HG03064 (cell line): ENCODE results near the gene CD36.

Source experiments
- ATAC-seq: cut with Tn5 transposase; IDR thresholded peaks from one replicate; pipeline ENCODE4 v1.9.1; 2021; ENCODE audit warnings: low read depth; ENCODE audit not compliant: unreplicated experiment

The CD36 gene

DNA sequence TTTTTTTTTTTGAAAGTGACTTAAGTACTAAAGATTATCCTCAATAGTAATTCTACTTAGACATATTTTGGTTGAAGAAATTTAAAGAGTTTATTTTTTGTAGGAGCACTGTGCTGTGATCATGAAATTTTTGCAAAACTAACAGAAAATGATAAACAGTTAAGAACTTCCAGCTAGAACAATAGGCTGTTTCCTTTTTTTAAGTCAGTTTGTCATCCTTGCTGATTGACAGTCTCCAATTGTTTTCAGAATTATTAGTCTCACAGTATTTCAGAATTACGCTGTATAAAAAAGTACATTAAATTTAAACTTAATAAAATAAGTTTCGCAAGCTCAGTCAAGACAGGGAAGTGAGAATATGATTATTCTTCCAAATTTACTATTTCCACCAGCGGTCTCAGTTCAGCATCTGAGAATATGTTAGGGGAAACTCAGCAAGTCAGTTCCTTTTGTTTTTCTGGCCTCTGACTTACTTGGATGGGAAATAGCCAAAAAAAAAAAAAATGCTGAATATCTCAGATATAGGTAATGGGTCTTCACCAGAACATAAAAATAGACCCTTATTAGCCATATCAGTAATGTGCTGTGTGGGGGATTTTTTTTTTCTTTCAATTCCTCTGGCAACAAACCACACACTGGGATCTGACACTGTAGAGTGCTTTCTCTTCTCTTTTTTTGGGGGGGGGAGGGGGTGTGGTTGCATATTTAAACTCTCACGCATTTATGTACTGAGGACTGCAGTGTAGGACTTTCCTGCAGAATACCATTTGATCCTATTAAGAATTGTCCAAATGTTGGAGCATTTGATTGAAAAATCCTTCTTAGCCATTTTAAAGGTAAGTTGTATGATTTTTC lies at the start of gene CD36:
TSS of gene CD36 (plus strand) at position 732 of the 855 bp plus-strand sequence. CDS start 8,099 bp downstream, outside the sequence.
- no peak for ATAC-seq

DNA sequence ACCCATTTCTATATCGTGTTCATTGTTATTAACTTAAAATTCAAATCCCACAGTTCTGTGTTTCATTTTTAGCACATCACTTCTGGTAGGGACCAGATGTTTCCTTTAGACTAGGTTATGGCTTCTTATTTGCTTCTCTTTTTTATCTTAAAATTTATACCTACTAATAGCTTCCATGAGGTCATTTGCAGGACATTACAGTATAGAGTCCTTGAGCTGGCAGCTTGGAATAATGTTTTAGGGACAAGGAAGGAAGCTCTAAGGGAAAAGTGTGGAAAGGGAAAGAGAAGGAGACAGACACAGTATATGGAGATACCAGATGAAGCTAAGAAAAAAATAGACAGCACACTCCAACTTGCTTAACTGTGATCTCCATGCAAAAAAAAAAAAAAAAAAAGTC lies 48.8 kb upstream of the CD36 start:
- no peak for ATAC-seq

DNA sequence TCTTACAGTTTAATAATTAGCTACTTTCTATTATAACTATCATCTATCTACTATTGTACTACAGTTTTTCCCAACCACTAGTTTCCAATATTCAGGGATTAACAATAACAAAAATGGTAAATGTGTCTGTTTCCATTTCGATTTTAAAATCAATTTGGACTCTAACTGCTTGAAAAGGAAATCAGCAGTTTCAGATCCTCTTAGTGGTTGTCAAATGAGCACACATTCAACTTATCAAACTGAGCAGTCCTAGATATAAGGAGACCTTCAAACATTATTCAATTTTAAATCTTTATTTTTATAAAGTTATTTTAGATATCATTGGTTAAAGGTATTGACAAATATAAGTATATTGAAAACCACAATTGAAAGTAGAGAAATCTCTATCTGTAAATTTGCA lies 46.8 kb upstream of the CD36 start:
- ATAC-seq = no peak

DNA sequence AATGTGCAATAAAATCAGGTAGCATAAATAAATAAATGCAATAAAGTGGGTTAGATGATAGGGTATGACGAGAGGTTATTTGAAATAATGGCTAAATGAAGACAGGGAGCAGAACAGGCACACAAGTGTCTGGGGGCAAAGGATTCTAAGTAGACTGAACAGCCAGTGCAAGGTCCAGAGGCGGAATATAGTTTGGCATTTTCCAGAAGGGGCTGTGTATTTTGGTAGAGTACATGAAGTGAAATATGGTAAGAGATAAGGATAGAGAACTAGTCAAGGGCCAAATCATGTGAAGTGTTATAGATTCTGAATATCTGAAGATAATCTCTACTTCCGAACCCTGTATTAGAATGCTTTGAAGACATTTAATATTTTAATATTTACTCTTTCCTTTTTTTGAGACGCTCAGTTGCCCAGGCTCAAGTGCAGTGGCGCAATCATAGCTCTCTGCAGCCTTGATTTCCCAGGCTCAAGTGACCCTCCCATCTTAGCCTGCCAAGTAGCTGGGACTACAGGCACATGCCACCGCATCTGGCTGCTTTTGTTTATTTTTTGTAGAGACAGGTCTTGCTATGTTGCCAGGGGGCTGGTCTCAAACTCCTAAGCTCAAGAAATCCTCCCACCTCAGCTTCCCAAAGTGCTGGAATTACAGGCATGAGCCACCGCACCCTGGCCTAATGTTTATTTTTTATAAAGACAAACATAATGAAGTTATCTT lies 44.4 kb upstream of the CD36 start:
- ATAC-seq = no peak

DNA sequence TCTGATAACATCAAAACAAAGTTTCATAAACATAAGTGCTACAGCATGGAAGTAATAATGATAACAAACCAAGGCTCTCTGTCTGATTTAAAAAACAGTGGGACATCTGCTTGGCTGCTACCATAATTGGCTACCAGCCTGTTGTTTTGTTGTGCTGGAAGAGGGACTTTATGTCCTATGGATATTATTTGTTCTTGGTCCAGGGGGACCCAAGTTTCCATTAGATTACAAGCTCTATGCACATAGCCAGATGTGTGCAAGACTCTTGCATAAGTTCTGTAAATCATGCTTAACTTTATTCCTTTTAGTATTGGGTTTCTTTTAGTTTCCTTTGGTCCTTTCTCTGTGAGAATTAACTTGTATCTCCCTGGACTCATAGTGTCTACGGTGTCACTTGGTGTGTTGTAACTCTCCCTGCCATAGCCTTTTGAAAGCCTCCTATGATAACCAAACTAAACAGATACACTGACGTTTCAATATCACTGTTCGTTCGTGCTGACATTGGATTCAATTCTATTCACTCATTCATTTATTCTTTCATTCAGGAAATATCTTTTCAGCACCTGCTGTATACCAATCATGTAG lies 41.4 kb upstream of the CD36 start:
- no peak for ATAC-seq

DNA sequence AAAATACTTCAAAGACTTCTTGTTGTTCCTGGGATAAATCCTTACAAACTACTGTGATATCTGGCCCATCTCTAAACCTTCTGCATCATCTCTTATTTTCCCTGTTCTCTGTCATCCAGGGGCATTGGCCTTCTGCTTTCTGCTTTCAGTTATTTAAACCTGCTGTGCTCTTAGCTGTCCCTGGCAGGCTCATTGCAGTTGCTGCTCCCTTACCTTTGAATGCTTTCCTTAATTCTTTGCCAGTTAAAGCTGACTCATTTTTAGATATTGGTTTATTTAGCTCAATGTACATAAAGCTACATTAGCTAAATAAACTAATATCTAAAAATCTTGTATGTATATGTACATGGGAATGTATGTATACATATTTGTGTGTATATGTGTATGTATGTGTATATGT lies 40.6 kb upstream of the CD36 start:
- no peak for ATAC-seq

DNA sequence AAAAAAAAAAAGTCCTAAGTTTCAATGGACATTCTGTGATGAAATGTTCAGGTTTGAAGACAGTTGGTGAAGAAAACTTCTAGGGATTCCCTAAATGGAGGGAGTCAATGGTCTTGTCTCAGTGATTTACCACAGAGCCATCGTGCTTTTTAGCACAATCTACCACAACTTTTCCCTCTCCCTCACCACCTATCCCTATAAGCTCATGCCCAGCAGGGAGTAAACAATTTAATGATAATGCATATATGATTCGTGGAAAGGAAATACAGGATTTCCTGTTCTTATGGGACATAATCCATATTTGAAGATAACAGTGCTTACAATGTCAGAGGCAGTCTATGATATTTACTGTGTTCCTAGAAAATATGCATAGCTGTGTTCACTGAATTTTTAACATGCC lies 38.4 kb upstream of the CD36 start:
- ATAC-seq = no peak

DNA sequence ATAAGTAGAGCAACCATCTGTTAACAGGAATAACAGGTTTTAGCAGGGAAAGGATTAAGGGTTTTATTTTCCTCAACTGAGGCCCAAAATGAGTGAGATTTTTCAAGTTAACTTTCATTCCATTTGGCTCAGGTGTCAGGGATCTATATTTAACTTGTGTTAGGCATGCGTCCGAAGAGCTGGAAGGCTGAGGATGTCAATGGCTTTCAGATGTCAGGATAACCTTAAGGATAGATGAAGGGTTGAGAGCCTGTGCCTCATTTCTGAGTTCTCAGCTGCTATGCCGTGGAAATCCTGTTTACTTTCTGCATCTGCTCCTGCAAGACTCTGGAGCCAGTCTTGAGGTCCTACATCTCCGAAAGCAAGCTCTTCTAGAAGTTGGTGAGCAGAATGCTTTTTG lies 36.4 kb upstream of the CD36 start:
- ATAC-seq = no peak

DNA sequence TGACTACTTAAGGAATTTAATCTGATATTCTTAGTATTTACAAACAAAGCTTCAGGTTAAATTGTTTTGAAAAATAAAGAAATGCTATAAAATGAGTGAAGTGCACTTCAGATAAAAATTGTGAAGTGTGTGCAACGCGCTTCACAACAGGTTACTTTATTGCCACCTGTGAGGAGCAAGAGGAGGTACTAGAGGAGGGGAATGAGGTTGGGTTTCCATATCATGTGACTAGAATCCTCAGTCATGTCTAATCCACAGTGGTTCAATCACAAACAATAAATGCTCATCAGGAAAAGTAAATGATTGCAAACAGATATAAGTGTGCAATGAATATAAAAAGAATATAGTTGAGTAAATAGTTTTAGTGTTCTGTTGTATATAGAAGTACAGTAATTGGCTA lies 34.5 kb upstream of the CD36 start:
- no peak for ATAC-seq

DNA sequence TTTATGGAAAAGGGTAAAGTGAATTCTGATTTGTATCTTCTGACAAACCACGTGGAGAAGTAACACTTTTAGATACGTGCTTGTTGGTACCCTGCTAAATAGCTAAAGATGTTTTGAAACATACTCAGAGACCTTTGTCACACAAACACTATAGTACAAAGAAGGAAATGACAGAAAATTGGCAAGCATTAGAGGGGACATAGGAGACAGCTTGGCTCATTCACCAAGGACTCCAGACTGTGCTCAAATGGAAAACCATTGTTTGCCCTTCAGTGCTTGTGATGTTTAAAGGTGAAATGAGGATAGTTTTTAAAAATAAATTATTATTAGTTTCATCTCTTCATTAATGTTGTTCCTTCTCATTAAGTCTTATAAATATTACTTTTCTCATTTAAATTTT lies 34.0 kb upstream of the CD36 start:
- no peak for ATAC-seq

DNA sequence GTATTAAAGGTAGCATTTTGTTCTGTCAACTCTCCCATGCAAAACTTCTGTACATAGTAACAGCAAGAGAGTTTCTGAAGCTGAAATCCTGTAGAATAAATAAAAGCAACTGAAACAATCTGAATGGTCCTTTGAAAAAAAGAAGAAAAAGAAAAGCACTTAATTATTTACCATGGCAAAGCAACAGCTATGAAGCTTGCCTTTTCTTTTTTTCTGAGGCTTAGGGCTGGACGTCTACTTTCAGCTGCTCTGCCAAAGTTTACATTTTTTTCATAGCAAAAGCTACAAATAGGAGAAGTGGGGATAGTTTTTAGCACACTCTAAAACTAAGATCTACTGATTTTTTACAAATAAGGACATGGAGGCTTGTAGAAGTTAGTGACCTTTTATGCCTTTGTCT lies 31.3 kb upstream of the CD36 start:
- no peak for ATAC-seq

DNA sequence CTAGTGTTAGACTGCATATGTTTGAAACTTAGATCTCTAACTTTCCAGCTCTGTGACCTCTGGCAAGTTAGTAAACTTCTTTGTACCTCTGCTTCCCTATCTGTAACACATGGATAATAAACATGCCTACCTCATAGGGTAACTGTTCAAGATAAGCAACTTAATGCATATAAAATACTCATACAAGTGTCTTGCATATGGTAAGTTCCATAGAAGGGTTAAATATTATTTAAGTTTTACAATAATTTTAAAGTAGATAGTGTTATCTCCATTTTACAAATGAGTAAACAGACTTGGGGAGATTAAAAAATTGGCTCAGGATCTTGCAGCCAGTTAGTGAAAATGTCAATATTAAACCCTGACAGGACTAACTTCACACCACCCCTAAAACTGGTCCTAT lies 30.1 kb upstream of the CD36 start:
- ATAC-seq = no peak

DNA sequence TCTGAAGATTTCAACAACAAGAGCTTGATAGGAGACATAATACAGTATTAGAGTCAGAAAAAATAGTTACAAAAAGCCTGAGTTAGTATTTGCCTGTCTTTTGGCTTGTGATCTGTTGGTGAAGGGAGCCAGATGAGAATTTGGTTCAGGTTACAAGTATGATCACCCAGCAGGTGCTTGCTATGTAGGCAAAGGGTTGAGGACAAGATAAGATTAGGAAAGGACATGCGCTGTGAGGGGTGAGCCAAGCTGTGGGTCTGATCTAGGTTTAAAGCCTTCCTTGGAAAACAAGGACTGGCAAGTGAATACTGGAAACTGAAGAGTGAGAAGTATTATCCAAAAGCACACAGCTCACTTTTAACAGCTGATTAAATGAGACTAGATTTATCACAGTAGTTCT lies 28.7 kb upstream of the CD36 start:
- no peak for ATAC-seq

DNA sequence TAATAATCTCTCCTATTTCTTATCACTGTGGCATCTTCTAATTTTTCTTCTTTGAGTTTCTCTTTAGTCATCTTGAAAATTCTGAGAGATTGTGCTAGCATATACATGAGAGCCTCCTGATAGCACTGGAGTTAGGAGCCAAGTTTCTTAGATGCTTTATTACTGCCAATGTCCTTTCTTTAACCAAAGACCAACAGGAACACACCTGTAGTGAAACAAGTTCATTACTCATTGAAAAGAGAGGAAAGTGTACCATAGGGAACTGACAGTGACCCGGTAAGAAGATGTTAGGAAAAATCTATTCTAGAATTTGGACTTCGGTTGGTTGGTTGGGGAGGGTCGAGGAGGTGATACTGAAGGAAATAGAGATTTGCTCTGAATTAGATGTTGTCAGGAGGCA lies 27.1 kb upstream of the CD36 start:
- no peak for ATAC-seq

DNA sequence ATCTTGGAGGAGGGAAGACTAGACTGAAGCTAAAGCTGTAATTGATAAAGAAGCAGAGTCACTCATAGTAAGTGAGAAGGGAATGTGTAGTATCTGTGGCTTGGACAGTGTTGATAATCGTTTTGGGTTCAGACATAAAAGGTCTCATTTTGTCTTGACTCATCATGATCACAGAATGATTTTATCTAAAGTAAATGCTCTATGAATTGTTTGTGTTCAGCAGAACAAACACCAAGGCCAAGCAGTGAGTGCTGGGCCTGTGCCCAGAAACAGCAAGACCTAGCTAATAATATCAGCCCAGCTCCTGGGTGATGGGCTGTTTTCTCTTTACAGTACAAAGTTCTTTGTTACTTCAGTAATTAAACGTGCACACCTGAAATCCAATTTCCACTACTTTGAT lies 26.7 kb upstream of the CD36 start:
- ATAC-seq = no peak

DNA sequence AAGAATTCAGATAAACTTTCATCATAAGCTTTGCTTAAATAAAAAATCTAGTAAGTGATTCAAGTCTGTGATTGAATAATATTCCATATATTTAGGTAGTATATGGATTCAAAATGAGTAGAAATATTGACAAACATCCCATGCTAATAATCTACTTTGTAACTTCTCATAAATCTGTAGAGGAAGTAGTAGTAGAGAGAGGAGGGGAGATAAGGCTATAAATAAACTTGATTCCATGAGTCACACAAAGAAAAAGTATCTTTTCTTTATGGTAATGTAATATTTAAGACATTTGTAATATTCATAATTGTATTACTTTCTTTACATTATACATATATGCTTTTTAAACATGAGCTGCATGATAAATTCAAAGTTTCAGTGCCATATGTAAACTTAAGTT lies 25.6 kb upstream of the CD36 start:
- ATAC-seq = no peak

DNA sequence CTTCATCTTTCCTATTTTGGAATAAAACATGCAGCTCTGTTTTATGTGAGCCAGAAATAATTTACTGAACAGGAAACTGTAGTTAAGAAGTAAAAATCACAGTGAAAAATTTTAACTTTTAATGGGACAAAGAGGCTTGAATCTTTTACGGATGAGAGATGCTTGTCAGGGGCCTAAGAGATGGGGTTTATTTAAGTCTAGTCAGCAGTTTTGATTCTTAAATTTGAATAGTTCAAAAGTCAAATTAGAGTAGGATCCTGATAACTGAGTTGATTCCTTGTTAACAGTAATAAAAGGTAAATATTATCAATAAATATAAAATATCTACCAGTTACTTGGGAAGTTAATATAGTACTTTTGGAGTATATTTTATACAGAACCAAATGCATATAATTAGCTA lies 24.9 kb upstream of the CD36 start:
- no peak for ATAC-seq

DNA sequence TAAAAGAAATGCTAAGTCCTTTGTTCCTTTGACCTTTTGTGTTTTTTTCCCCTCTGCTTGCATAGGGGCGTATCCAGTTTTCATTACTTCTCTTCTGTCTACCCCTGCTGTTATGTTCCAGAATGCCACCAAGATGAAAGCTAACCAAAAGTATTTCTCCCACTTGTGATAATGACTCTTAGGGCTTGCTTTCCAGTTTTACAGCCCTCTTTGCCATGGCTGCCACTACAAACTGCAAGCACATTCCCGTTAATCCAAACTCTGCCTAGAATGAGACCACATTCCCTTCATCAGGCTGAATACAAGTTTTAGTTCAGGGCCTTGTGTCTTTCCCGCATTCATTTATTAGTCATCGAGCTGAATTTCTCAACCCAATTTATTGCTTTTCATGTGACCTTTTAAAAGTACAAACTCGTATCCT lies 23.6 kb upstream of the CD36 start:
- ATAC-seq = no peak

DNA sequence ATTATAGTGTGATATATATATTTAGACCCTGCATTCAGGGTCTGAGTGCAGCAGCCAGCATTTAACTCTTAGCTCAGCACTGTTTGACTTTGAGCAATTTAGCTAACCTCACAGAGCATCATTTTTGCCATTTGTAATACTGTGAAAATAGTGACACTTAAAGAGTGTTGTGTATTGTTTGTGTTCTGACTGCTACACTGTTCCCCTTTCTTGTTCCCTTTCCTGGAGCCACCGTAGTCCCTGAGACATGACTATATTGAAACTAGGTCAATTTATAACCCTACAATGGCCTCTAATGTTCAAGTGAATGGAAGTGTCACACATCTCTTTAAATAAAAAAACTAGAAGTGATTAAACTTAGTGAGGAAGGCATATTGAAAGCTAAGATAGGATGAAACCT lies 20.3 kb upstream of the CD36 start:
- no peak for ATAC-seq

DNA sequence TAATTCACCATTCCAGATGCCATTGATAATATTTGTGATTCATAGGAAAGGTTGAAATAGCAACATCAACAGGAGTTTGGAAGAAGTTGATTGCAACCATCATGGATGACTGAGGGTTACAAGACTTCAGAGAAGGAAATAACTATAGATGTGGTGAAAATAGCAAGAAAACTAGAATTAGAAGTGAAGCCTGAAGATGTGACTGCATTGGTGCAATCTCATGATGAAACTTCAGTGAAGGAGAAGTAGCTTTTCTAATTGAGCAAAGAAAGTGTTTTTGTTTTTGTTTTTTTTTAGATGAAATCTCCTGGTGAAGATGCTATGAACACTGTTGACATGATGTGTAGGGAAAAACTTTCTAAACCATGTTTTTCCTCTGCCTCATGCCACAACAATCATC lies 18.7 kb upstream of the CD36 start:
- no peak for ATAC-seq

DNA sequence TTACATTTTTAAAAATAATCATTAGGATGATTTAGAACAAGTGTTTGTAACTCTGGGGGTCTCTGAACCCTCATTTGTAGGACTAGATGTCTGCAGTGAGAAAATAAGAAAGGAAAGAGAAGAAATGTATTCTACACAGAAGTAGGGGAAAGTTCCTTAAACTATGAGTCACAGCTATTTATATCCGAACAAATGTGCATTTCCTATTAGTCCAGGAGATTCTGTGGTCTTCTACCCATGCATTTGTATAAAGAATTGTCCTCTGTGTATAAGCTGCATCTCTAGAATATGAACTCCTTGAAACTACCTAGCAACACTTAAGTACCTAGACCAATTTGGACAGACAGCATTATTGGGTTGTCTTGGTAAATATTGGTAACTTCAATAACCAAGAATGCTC lies 15.9 kb upstream of the CD36 start:
- ATAC-seq = no peak
